Melanocyte of skin (primary cell): Measurements from ENCODE around the gene CEP152. TPM values are rescaled to one million over a fixed set of nuclear protein-coding genes. Genes with fewer than 3 reads are reported as not detected.

Source experiments
- total RNA-seq, 2 donors: library from RNA; depleted of rRNA; stranded (reverse); fragments of >200 nt; gene quantifications; 2 replicates each; pipeline ENCODE4 v1.2.3, GENCODE V29; 2012

Gene CEP152
- 10 to 100 TPM in 1 of 2 donors, 1 to 10 TPM in 1; 8.3 to 21.3 TPM for total RNA-seq

GRCh38 chr15:48810414-48811324 is at the start of gene CEP152:
TSS of gene CEP152 (minus strand) at chr15:48811069. CDS start at chr15:48805649, 5,420 bp downstream.

Other genes starting within 250 kb of the CEP152 start
- gene FBN1, start 165.4 kb downstream of the CEP152 start, total RNA-seq, result 10 to 100 TPM; 22.3 to 56.8 TPM
- 100 to 1,000 TPM; 151 to 229 TPM for gene EID1, start 67.1 kb upstream of the CEP152 start, total RNA-seq
- gene SHC4, start 152.8 kb upstream of the CEP152 start, total RNA-seq, result 10 to 100 TPM; 61.3 to 72.9 TPM
- 10 to 100 TPM; 62.6 to 65.7 TPM for gene SECISBP2L, start 235.4 kb upstream of the CEP152 start, total RNA-seq